Measurements from ENCODE around the gene LZTS3.
"Not testable (repeated sequence)": the region's sequence is repeated elsewhere in the genome, so short reads cannot be mapped to it uniquely, and the experiment has no call there.

GRCh38 chr20:3125776-3126526 lies 47.4 kb downstream of the LZTS3 start:
- TF ChIP-seq POLR2AphosphoS5, CTCF, POLR2A, EP300 (IDR thresholded peaks at IDR 0.05): not testable (repeated sequence)
